ENCODE measurements around the gene ACAN.

ACAN gene

GRCh38 chr15:88904257-88904623 is 101.0 kb downstream of the ACAN start:
- peak overlapping the region; percentile 87 for H3K27ac Mint-ChIP-seq (ENCODE audit: low read depth)

GRCh38 chr15:88904624-88905327 is 101.5 kb downstream of the ACAN start:
- peak; percentile 90 to 93 for DNase-seq (ENCODE audit: low spot score in 2 of 2)
- Mint-ChIP-seq H3K27me3 (no peaks in the 10 kb centered on the region), H3K4me3 (peak overlapping the region; percentile 49), H3K27ac (ENCODE audit: low read depth) (peak overlapping the region; percentile 87), H3K4me1 (peaks cover 16% of the 10 kb centered on the region), H3K36me3 (ENCODE audit: insufficient read depth) (no peaks in the 10 kb centered on the region), H3K9me3 (no peaks in the 10 kb centered on the region)
- peak; percentile 99 for ATAC-seq (replicated peaks; ENCODE audit: extremely low read depth, poor library complexity, severe bottlenecking)

More at GRCh38 chr15:88904257-88904623, 101.0 kb downstream of the ACAN start:
- Mint-ChIP-seq H3K27me3 (no peaks in the 10 kb centered on the region), H3K9me3 (no peaks in the 10 kb centered on the region), H3K36me3 (ENCODE audit: insufficient read depth) (no peaks in the 10 kb centered on the region), H3K4me1 (peaks cover 16% of the 10 kb centered on the region), H3K4me3 (peak overlapping the region; percentile 49)
- no peak for ATAC-seq (replicated peaks; ENCODE audit: extremely low read depth, poor library complexity, severe bottlenecking)
- no peak for DNase-seq (ENCODE audit: low spot score in 2 of 2)

- Mint-ChIP-seq H3K36me3 (ENCODE audit: insufficient read depth) (no peaks in the 10 kb centered on the region), H3K9me3 (no peaks in the 10 kb centered on the region), H3K27ac (ENCODE audit: low read depth) (no peak overlapping the region), H3K4me1 (peaks cover 16% of the 10 kb centered on the region), H3K27me3 (no peaks in the 10 kb centered on the region), H3K4me3 (no peak overlapping the region)
- DNase-seq (ENCODE audit: low spot score in 2 of 2) (no peak), ATAC-seq (replicated peaks; ENCODE audit: extremely low read depth, poor library complexity, severe bottlenecking) (no peak)
Observed at GRCh38 chr15:88905576-88905975, 102.3 kb downstream of the ACAN start.

- peaks cover 21% of the 10 kb centered on the region for H3K4me1 Mint-ChIP-seq
- H3K9me3 Mint-ChIP-seq = no peaks in the 10 kb centered on the region
- no peaks in the 10 kb centered on the region for H3K36me3 Mint-ChIP-seq (ENCODE audit: insufficient read depth)
- no peak overlapping the region for H3K27ac Mint-ChIP-seq (ENCODE audit: low read depth)
- DNase-seq (ENCODE audit: low spot score in 2 of 2) (no peak), ATAC-seq (replicated peaks; ENCODE audit: extremely low read depth, poor library complexity, severe bottlenecking) (no peak)
- H3K4me3 Mint-ChIP-seq = no peak overlapping the region
- H3K27me3 Mint-ChIP-seq = no peaks in the 10 kb centered on the region
Observed at GRCh38 chr15:88906130-88906529, 102.9 kb downstream of the ACAN start.

- DNase-seq (ENCODE audit: low spot score in 2 of 2) (no peak), ATAC-seq (replicated peaks; ENCODE audit: extremely low read depth, poor library complexity, severe bottlenecking) (no peak)
- Mint-ChIP-seq H3K4me3 (no peak overlapping the region), H3K27ac (ENCODE audit: low read depth) (no peak overlapping the region), H3K36me3 (ENCODE audit: insufficient read depth) (no peaks in the 10 kb centered on the region), H3K4me1 (peaks cover 21% of the 10 kb centered on the region), H3K9me3 (no peaks in the 10 kb centered on the region), H3K27me3 (no peaks in the 10 kb centered on the region)
Observed at GRCh38 chr15:88906551-88906950, 103.3 kb downstream of the ACAN start.

GRCh38 chr15:88907111-88907510 is 103.9 kb downstream of the ACAN start:
- Mint-ChIP-seq H3K36me3 (ENCODE audit: insufficient read depth) (no peaks in the 10 kb centered on the region), H3K27me3 (no peaks in the 10 kb centered on the region), H3K9me3 (no peaks in the 10 kb centered on the region), H3K4me3 (no peak overlapping the region), H3K4me1 (peaks cover 21% of the 10 kb centered on the region), H3K27ac (ENCODE audit: low read depth) (peak overlapping the region; percentile 6)
- no peak for DNase-seq (ENCODE audit: low spot score in 2 of 2)
- ATAC-seq (replicated peaks; ENCODE audit: extremely low read depth, poor library complexity, severe bottlenecking) = no peak

GRCh38 chr15:88908123-88908522 is 104.9 kb downstream of the ACAN start:
- no peak for DNase-seq (ENCODE audit: low spot score in 2 of 2)
- Mint-ChIP-seq H3K36me3 (ENCODE audit: insufficient read depth) (no peaks in the 10 kb centered on the region), H3K4me1 (peaks cover 21% of the 10 kb centered on the region), H3K9me3 (no peaks in the 10 kb centered on the region), H3K27me3 (no peaks in the 10 kb centered on the region), H3K4me3 (no peak overlapping the region), H3K27ac (ENCODE audit: low read depth) (no peak overlapping the region)
- ATAC-seq (replicated peaks; ENCODE audit: extremely low read depth, poor library complexity, severe bottlenecking) = no peak

GRCh38 chr15:88908697-88909621 is 105.7 kb downstream of the ACAN start:
- H3K27ac Mint-ChIP-seq (ENCODE audit: low read depth) = no peak overlapping the region
- ATAC-seq (replicated peaks; ENCODE audit: extremely low read depth, poor library complexity, severe bottlenecking) = no peak
- peaks cover 23% of the 10 kb centered on the region for H3K4me1 Mint-ChIP-seq
- no peaks in the 10 kb centered on the region for H3K9me3 Mint-ChIP-seq
- no peaks in the 10 kb centered on the region for H3K36me3 Mint-ChIP-seq (ENCODE audit: insufficient read depth)
- H3K27me3 Mint-ChIP-seq = no peaks in the 10 kb centered on the region
- DNase-seq (ENCODE audit: low spot score in 2 of 2) = no peak
- no peak overlapping the region for H3K4me3 Mint-ChIP-seq

GRCh38 chr15:88909956-88910831 is 107.0 kb downstream of the ACAN start:
- DNase-seq (ENCODE audit: low spot score in 2 of 2) (no peak), ATAC-seq (replicated peaks; ENCODE audit: extremely low read depth, poor library complexity, severe bottlenecking) (no peak)
- H3K4me3 Mint-ChIP-seq = no peak overlapping the region
- peaks cover 11% of the 10 kb centered on the region for H3K4me1 Mint-ChIP-seq
- no peaks in the 10 kb centered on the region for H3K9me3 Mint-ChIP-seq
- H3K27me3 Mint-ChIP-seq = no peaks in the 10 kb centered on the region
- no peak overlapping the region for H3K27ac Mint-ChIP-seq (ENCODE audit: low read depth)
- H3K36me3 Mint-ChIP-seq (ENCODE audit: insufficient read depth) = no peaks in the 10 kb centered on the region

GRCh38 chr15:88911766-88912118 is 108.5 kb downstream of the ACAN start:
- Mint-ChIP-seq H3K9me3 (no peaks in the 10 kb centered on the region), H3K27me3 (peaks cover 9% of the 10 kb centered on the region), H3K4me3 (peak overlapping the region; percentile 94), H3K27ac (ENCODE audit: low read depth) (peak overlapping the region; percentile 22), H3K4me1 (peaks cover 10% of the 10 kb centered on the region), H3K36me3 (ENCODE audit: insufficient read depth) (no peaks in the 10 kb centered on the region)
- ATAC-seq (replicated peaks; ENCODE audit: extremely low read depth, poor library complexity, severe bottlenecking) (no peak), DNase-seq (ENCODE audit: low spot score in 2 of 2) (no peak)

GRCh38 chr15:88912500-88912921 is 109.3 kb downstream of the ACAN start:
- no peaks in the 10 kb centered on the region for H3K36me3 Mint-ChIP-seq (ENCODE audit: insufficient read depth)
- peak overlapping the region; percentile 94 for H3K4me3 Mint-ChIP-seq
- ATAC-seq (replicated peaks; ENCODE audit: extremely low read depth, poor library complexity, severe bottlenecking) (no peak), DNase-seq (ENCODE audit: low spot score in 2 of 2) (no peak)
- H3K27me3 Mint-ChIP-seq = peaks cover 17% of the 10 kb centered on the region
- no peaks in the 10 kb centered on the region for H3K9me3 Mint-ChIP-seq
- peaks cover 10% of the 10 kb centered on the region for H3K4me1 Mint-ChIP-seq
- H3K27ac Mint-ChIP-seq (ENCODE audit: low read depth) = peak overlapping the region; percentile 10

All from central memory CD8-positive, alpha-beta T cell (primary cell).